AML-193 (cell line): Measurements from ENCODE around the gene MORC2.

ENCODE experiments used
- DNase-seq, 2 experiments: peaks; one replicate each; lab custom pipeline; 2025; lab: John Stamatoyannopoulos, UW

The MORC2 gene

DNA sequence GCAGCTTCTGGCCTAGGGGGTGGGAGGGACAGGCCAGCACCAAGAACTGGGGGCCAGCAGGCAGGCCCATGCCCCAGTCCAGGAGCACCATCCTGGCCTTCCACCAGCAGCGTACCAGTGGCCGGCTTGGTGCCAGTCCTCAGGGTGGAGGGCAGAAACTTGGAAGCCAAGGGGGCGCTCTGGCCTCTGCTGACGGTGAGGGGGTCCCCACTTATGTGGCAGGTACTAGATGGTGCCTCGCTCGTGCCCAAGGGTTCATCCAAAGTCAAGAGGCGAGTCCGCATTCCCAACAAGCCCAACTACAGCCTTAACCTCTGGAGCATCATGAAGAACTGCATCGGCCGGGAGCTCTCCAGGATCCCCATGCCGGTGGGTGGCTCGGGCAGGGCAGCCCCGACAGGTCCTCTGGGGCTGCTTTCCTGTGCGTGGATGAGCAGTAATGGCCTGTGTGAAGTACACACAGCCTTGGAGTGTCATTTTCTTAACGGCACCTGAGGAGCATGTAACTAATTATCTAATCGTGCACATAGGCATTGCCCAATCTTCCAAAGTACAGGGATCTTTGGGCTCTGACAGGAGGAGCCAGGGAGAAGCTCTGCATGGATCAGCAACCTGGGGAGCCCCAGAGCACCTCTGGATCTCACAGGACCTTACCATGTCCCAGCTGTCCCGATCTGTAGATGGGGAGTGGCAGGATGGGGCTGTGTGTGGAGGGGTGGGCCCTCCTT is 79.1 kb downstream of the MORC2 start:
- no peak for DNase-seq

DNA sequence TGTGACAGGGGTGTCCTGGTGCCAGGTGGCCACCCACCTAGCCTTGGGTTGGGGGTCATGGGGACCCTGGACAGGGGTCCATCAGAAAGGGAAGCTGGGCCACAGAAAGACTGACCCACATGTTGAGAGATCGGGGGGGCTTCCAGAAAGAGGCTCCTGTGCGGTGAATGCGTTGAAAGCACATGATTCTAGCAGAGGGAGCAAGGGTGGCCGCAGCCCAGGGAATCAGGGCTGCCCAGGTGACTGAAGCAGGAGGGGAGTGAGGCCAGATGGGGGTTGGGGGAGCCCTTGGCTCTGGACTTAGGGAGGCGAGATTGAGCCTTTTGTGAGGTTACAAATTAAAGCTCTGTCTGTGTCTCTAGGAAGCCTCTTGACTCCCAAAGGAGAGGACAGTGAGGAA is 80.7 kb downstream of the MORC2 start:
- DNase-seq: no peak

- no peak for DNase-seq
These were observed 81.1 kb downstream of the MORC2 start for GRCh38 chr22:30887453-30887852.

DNA sequence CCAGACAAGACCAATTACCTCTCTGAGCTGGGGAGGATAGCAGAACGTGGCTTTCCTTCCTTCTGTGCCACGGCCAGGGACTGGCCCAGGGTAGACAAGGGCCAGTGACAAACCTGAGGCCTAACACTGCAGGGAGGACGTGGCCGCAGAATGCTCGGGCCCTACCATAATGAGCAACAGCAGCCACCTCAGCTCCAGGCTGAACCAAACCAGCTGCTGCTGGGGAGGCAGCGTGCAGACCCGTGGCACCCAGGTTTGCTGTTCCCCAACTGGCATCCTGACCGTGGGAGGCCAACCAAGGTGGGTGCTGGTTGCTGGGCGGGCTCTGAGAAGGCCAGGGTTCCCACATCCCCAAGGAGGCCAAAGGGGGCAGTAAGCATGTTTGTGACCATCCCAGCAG is 83.0 kb downstream of the MORC2 start:
- DNase-seq: no peak

GRCh38 chr22:30885001-30885366 is 83.6 kb downstream of the MORC2 start:
- no peak for DNase-seq

DNA sequence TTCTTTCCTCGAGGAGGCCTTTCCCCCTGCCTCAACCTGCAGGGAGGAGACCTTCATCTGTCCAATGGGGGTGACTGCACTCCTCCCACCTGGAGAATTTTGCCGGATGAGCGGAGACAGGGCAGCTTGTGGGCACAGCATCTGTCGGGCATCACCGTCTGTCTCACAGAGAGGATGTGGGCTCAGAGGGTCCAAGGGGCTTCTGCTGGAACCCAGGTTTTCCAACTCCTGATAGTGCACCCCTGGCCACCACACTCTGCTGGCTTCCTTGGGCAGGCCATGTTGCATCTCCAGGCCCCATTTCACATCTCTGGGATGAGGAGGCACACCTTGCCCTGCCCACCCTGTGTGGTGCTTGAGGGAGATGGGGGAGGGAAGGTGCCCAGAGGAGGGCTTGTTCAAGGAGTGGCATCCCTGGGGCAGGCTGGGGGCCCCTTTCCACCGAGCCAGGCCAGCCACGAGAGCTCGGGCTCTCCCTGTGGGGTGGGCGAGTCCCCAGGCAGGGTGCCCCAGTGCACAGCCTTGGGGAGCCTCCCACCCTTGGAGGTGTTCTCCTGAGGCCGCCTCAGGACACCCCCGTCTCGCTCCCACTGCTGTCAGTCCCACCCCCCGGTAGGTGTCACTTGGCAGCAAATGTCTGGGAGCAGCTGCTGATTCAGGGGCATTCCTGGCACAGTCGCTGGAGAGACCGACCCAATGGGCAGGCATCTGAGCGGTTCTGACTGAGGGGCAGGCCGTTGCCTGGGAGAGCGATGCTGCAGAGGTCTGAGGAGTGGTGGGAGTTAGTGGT is 84.2 kb downstream of the MORC2 start:
- no peak for DNase-seq

DNA sequence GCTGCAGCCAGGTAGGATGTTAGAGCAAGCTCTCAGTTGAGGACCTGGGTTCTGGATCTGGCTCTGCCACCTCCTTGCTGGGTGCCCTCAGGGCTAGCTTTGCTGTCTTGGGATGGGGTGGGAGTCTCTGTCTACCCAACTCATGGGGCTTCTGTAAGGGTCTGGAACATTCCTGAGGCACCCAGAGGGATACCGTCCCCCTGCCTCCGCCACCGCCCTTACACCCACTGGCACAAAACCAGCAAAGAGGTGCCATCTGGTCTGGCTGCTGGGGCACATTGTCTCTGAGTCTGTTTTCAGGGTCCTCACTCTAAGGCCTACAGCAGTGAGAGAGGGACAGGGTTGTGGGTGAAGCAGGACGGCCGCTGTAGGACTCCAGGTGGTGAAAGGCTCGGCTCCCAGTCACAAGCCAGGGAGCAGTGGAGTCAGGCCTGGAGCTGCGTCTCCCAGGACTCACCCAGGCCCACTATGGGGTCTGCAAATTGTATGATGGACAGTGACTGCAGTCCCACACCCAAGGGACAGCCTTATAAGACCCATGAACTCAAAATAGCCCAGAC is 84.9 kb downstream of the MORC2 start:
- no peak for DNase-seq

DNA sequence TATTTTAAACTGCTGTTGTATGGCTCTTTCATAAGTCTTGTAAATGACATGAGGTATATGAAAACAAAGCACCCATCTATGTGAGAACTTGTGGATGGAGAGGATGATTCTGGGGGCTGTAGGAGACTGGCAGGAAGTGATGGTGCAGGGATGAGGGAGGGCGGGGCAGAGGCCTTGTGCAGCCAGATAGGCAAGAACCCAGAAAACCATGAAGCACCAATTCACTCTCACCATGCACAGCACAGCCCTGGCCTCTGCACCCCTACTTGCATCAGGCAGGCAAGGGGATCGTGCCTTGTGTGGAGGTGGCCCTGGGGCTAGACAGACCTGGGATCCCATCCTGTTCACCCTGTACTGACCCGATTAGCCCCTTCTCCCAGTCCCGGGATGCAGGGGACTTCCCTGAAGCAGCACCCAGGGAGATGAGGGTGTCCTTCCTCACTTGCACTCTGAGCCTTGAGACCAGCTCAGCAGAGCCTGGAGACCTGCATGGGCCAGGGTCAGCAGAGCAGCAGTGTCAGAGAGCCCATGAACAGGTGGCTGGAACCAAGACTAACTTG is 85.5 kb downstream of the MORC2 start:
- DNase-seq: no peak

- no peak for DNase-seq
These were observed 86.3 kb downstream of the MORC2 start for GRCh38 chr22:30882184-30882717.

DNA sequence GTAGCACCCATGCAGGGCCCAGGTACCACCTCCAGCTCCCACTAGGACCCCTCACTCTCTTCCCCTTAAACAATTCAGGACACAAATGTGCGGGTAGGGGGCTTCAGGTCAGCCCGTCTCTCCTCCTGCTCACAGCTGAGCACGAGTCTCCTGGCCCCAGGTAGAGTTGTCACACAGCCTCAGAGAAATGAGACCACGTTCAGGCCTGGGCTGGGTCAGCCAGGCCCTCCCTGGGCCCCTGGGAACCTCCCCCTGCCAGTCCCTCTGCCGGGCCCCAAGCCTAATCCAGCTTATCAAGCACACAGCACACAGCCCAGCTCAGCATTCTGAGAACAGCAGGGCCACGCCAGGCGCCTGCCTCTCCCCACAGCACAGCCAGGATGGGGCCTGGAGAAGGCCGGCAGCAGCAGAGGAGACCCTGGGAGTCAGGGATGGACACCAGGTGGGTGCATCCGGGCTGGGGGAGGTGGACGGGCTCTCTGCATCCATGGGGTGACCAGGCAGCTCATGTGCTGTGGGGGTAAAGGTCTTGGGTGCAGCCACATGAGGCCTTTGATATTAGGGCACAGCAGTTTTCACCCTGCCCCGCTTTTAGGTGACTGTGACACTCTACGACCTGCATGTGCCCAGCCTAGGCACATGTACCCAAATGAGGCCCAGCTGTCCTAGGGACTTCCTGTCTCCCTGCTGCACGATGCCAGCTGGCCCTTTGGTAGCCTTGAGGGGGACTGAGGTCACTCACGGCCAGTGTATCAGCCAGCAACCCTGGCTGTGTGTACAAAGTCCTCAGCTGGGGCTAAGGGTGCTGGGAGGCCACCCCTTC is 87.0 kb downstream of the MORC2 start:
- no peak for DNase-seq

DNA sequence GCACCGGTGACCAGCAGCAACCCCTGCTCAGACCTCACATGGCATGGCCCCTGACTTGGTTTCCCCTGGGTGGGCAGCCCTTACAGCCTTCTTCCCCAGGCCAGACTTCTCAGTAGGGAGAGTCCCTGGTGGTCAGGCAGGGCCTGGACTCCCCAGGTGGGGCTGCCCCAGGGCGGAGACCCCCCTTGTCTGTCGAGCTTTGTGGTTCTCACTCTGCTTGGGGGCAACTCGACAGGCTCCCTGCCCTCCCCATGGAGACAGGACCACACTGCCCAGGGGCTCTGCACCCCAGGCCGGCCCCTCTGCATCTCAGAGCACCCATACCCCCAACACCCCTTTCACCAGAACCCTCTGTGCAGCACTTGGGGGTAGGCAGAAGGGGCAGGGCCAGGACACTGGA is 87.7 kb downstream of the MORC2 start:
- DNase-seq: no peak

GRCh38 chr22:30880181-30880601 is 88.4 kb downstream of the MORC2 start:
- no peak for DNase-seq

DNA sequence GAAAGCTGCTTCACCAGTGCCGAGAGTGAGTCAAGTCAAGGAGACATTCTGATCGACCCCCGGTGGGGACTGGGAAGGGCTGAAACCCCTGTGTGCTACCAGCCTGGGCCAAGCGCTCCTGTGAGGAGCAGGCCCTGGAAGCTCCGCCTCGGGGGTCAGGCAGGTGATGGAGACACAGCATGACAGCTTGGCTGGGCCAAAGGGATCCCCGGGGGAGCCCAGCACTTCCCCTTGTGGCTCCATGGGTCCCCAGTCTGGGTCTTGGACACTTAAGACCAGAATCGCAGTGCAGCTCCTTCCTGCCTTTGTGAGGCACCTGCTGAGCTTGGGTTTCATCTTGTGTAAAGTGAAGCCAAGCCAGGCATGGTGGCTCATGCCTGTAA is 89.2 kb downstream of the MORC2 start:
- DNase-seq: no peak

DNA sequence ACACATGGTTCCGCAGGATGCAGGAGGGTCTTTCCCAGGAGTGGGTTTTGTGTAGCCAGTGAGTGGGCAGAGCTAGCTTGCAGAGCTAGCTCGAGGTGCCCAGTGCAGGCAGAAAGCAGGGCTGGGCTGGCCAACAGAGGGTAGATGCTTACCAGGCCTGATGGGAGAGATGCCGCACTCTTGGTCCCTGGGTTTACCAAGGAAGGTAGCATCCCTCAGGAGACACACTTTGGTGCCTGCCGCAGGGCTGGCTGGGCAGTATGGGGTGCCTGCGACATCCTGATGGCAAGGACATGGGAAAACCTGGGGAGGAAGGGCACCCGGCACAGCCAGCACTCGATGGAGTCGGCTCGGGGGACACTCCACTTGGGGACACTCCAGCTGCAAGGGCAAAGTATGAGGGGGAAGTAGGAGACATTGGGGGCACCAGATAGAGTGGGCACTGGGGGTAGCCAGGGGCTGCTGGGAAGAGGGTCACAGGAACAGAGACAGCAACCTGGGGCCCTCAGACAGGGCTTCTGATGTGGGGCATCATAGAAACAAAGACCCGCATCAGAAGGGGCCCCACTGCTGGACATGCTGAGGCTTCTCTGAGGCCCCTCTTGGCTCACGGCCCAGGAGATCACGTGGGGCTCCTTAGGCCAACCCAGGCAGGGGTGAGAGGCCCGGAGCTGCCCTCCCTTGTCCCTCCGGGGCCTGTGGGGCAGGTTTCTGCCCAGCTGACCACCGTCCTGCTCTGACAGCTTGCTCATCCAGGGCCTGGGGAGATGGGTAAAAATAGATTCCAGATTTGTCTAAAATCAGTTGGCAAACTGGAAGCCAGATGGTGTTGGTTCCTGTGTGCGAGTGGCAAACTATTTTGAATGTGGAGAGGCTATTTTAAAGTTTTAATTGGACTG is 89.8 kb downstream of the MORC2 start:
- DNase-seq: no peak

DNA sequence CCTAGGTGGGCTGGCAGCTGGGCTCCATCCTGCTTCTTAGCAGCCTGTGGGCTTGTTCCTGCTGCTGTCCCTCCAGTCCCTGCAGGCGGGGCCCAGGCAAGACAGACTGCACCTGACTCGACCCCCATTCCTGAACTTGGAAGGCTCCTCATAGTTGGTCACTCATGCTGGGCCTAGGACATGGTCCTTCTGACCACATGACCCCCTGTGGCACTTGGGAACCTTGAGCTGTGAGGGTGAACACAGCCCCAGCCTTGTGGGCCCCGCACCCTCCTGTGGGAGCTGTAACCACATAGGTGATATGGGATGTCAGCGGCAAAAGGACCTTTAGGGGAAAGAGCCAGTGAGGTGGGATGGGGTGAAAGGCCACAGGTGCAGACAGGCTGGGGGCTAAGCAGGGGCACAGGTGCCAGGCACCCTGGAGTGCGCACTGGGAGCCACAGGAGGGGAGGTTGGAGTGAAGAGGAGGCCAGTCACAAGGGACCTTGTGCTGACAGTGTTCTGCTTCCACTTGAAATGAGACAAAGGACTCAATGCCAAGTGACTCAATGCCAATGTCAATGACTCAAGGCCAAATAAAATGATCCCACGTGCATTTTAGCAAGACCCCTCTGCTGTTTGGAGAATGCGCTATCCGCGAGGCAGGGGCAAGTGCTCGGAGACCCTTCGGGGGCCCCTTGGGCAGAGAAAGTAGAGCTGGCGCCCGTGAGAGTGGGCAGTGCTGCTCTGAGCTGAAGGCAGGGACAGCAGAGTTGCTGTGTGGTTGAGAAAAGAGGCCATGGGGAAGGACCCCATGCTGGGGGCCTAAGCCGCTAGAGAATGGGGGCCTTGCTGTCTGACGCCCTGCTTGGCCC is 90.7 kb downstream of the MORC2 start:
- DNase-seq: no peak

DNA sequence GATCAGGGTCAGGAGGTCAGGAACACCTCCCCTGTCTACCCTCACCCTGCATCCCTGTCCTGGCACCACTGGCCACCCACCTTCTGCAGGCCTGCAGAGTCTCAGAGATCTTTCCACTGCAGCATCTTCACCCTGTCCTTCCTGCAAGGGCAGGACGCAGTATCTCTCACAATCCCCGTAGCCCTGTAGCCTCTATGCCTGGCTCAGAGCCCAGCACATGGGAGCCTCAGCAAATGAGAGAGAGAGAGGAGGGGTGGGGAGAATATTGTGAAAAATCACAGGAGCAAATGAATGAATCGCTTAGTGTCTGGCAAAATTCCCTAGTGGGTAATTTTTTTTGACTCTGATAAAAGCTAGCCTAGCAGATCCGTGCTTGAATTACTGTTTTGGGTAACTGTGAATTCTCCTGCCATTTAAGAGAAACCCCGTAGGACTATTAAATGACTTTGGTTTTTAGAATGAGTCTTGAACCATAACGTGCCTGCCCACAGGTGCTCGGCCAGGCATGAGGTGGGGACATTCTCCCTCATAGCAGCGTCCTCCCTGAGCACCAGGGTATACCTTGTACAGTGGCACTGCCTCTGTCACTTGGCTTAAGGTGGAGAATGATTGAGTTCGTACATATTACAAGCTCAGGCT is 91.5 kb downstream of the MORC2 start:
- DNase-seq: no peak

- DNase-seq: no peak
These were observed 92.3 kb downstream of the MORC2 start for GRCh38 chr22:30876221-30876751.

DNA sequence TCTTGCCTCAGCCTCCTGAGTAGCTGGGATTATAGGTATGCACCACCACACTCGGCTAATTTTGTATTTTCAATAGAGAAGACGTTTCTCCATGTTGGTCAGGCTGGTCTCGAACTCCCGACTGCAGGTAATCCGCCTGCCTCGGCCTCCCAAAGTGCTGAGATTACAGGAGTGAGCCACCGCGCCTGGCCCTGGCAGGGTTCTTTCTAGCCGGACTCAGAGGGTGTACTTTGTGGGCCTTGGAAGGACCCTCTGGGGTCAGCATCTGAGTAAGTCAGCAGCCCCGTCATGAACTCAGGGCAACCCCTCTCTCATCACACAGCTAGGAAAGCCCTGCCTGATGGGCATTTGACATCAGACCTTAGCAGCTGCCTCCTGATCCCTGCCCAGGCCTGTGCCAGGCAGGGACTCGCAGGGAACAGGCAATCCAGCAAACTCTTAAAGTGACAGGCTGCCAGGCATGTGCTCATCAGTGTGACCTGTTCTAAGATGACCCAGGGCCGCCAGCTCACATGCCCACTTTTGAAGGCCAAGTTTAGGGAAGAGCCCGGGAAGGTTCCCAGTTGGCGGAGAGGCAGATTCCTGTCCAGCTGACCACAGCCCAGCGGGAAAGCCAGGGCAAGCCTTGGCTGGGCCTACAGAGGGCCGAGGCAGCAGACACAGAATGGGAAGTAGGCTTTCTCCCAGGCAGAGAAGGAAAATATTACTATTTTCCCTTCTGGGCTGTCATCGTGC is 92.9 kb downstream of the MORC2 start:
- no peak for DNase-seq
